OCI-LY3 (cell line): ENCODE results near the gene VAMP7.
"Not testable (repeated sequence)": the region's sequence is repeated elsewhere in the genome, so short reads cannot be mapped to it uniquely, and the experiment has no call there.

Source experiments
- H2AFZ ChIP-seq: fragments of 200-600, 300-600 bp; shearing (Covaris generic); 2 replicates; pipeline ENCODE4 v1.6.0; 2014; ENCODE audit warnings: antibody characterized with exemption, low read depth, low read length
- H3K27ac ChIP-seq: fragments of 200-600, 300-600 bp; sonication (generic); 2 replicates; pipeline ENCODE4 v1.5.1; 2014; ENCODE audit warnings: mild to moderate bottlenecking, low read length, moderate library complexity, mixed read lengths
- H3K27me3 ChIP-seq: fragments of 200-600, 300-600 bp; sonication (generic); 2 replicates; pipeline ENCODE4 v1.6.1; 2014; ENCODE audit warnings: low read depth, low read length, mixed read lengths
- H3K36me3 ChIP-seq: fragments of 200-600, 300-600 bp; sonication (generic); replicated peaks from 2 replicates; pipeline ENCODE3; 2014; ENCODE audit warnings: low read depth, low read length, mixed read lengths
- H3K4me1 ChIP-seq: fragments of 300-600, 200-600 bp; sonication (generic); 2 replicates; pipeline ENCODE4 v1.6.1; 2014; ENCODE audit warnings: low read length, mixed read lengths
- H3K4me2 ChIP-seq: fragments of 200-600, 300-600 bp; sonication (generic); 2 replicates; pipeline ENCODE4 v1.6.1; 2014; ENCODE audit warnings: low read length, mixed read lengths
- H3K4me3 ChIP-seq: fragments of 300-600, 200-600 bp; sonication (generic); 2 replicates; pipeline ENCODE4 v1.5.1; 2014; ENCODE audit warnings: antibody characterized with exemption, mild to moderate bottlenecking, low read length, moderate library complexity
- H3K79me2 ChIP-seq: fragments of 300-600, 200-600 bp; shearing (Covaris generic); 2 replicates; pipeline ENCODE4 v1.6.1; 2014; ENCODE audit warnings: mild to moderate bottlenecking, low read length, mixed read lengths
- H3K9ac ChIP-seq: fragments of 300-600, 200-600 bp; shearing (Covaris generic); 2 replicates; pipeline ENCODE4 v1.6.0; 2014; ENCODE audit warnings: mild to moderate bottlenecking, low read length, moderate library complexity
- H3K9me3 ChIP-seq: fragments of 200-600, 300-600 bp; shearing (Covaris generic); 2 replicates; pipeline ENCODE4 v1.6.1; 2014; ENCODE audit warnings: low read length, mixed read lengths; ENCODE audit not compliant: insufficient read depth
- H4K20me1 ChIP-seq: fragments of 200-600, 300-600 bp; sonication (generic); 2 replicates; pipeline ENCODE4 v1.6.1; 2016; ENCODE audit warnings: low read length, mixed read lengths; ENCODE audit not compliant: insufficient read depth
- CTCF ChIP-seq: fragments of 200-600, 300-600 bp; sonication (generic); IDR thresholded peaks from 2 replicates; pipeline ENCODE4 v1.5.1; 2014; ENCODE audit warnings: antibody characterized with exemption, low read length, low read depth
- EZH2phosphoT487 ChIP-seq: fragments of 200-600 bp; shearing (Covaris generic); IDR thresholded peaks from 2 replicates; pipeline ENCODE4 v1.6.1; 2018; ENCODE audit warnings: antibody characterized with exemption, mixed run types, low read depth

VAMP7 gene

GRCh38 chrX:155881158-155881993 is at the start of gene VAMP7:
Gene VAMP7, plus strand, starts transcription at chrX:155881345. Its CDS starts 8,122 bp downstream, at chrX:155889467.
- Histone ChIP-seq H3K36me3 (no peaks in the 10 kb centered on the region), H4K20me1 (peaks cover 6% of the 10 kb centered on the region; the same call in 1 of the 2 replicates), H3K4me1 (peaks cover 22% of the 10 kb centered on the region), H3K4me3 (peak within 1 kb of the TSS; percentile 90), H3K9ac (peak within 1 kb of the TSS; percentile 80), H3K27me3 (no peaks in the 10 kb centered on the region), H3K9me3 (no peaks in the 10 kb centered on the region), H3K4me2 (peak within 1 kb of the TSS; percentile 88), H3K27ac (no peak within 1 kb of the TSS), H2AFZ (peak within 1 kb of the TSS; percentile 38; the same call in 1 of the 2 replicates), H3K79me2 (peaks cover 21% of the 10 kb centered on the region)
- TF ChIP-seq CTCF (no peak), EZH2phosphoT487 (no peak)

DNA sequence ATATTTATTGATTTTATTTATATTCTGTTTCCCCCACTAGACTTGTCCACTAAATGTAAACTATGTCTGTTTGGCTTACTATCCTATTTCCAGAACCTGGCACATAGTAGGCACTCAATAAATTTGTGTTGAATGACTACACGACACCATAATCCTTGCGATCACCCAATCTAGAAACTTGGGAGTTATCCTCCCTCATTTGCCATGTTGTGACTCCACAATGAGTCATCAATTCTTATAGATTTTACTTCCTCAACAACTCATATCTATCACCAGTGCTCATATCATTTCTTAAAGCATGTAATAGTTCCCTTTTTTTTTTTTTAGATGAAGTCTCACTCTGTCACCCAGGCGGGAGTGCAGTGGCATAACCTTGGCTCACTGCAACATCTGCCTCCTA is 39.9 kb upstream of the VAMP7 start:
- H3K36me3 ChIP-seq: no peaks in the 10 kb centered on the region
- no peaks in the 10 kb centered on the region for H4K20me1 ChIP-seq
- peaks cover 4% of the 10 kb centered on the region; the same call in 1 of the 2 replicates for H3K9me3 ChIP-seq
- no peaks in the 10 kb centered on the region for H3K79me2 ChIP-seq
- H3K4me1 ChIP-seq: peaks cover 9% of the 10 kb centered on the region
- no peak overlapping the region for H3K9ac ChIP-seq
- no peaks in the 10 kb centered on the region for H3K27me3 ChIP-seq
- peak overlapping the region; percentile 49; the same call in 1 of the 2 replicates for H3K27ac ChIP-seq
- H3K4me3 ChIP-seq: no peak overlapping the region; the same call in 1 of the 2 replicates
- TF ChIP-seq EZH2phosphoT487 (no peak), CTCF (no peak)
- peak overlapping the region; percentile 22; the same call in 1 of the 2 replicates for H3K4me2 ChIP-seq
- H2AFZ ChIP-seq: no peak overlapping the region

GRCh38 chrX:155851786-155852185 is 29.4 kb upstream of the VAMP7 start:
- H3K79me2 ChIP-seq, H3K9ac ChIP-seq, H3K27ac ChIP-seq, H3K4me1 ChIP-seq, H4K20me1 ChIP-seq, H3K36me3 ChIP-seq, H3K4me2 ChIP-seq, H3K4me3 ChIP-seq, H3K9me3 ChIP-seq, H3K27me3 ChIP-seq, H2AFZ ChIP-seq: not testable (repeated sequence)

DNA sequence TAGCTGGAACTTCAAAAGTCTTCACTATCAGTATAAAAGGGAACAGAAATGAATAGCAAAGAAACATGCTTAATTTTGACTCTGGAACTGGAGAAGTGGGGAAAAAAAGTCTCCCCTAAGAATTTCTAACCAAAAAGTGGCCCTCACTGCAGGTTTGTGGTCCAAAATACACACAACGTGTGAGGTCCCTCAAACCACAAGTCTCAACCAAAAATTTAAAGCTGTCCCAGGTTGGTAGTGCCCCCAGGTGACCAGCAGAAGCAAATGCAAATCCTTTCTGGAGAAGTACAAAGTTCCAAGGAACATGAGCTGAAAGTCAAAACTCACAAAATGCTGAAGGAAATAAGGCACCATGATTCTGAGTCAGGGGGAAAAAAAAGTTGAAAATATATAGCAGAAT is 23.6 kb upstream of the VAMP7 start:
- Histone ChIP-seq H3K4me2 (no peak overlapping the region), H3K9ac (no peak overlapping the region), H3K36me3 (no peaks in the 10 kb centered on the region), H3K4me3 (no peak overlapping the region), H3K27ac (no peak overlapping the region), H3K4me1 (peaks cover 7% of the 10 kb centered on the region), H4K20me1 (no peaks in the 10 kb centered on the region), H2AFZ (no peak overlapping the region), H3K9me3 (no peaks in the 10 kb centered on the region), H3K79me2 (no peaks in the 10 kb centered on the region), H3K27me3 (no peaks in the 10 kb centered on the region)
- peak; percentile 64 for TF ChIP-seq CTCF
- no peak for TF ChIP-seq EZH2phosphoT487
